Stomach (tissue), 9 donors: ENCODE results near the gene ATP12A. TPM values are rescaled to one million over a fixed set of nuclear protein-coding genes. Genes with fewer than 3 reads are reported as not detected.

Experiments
- DNase-seq, 2 donors: peaks; one replicate each; pipeline versions ENCODE4 v3.0.0 to v3.0.0-alpha.2; 2013 to 2019
- H3K27ac ChIP-seq, 5 donors: fragments of 200-600 bp in 4 of 5; sonication (generic) in 4 of 5; one replicate each; pipeline ENCODE4 v1.5.1; 2013 to 2019; ENCODE audit warnings: mild to moderate bottlenecking in 1 of 5, moderate library complexity in 1 of 5
- H3K27me3 ChIP-seq, 3 donors: fragments of 200-600 bp; sonication (generic); one replicate each; pipeline ENCODE4 v1.5.1; 2017 to 2019; ENCODE audit warnings: mixed run types in 1 of 3
- H3K36me3 ChIP-seq, 4 donors: fragments of 200-600 bp; sonication (generic); 1 replicate in 3 of 4; 2 replicates in 1 of 4; pipeline ENCODE4 v1.5.1; 2016 to 2019
- H3K4me1 ChIP-seq, 4 donors: fragments of 200-600 bp; sonication (generic); one replicate each; pipeline ENCODE4 v1.5.1; 2016 to 2019
- H3K4me3 ChIP-seq, 4 donors: fragments of 200-600 bp; sonication (generic) in 3 of 4; one replicate each; pipeline ENCODE4 v1.5.1; 2016 to 2019; ENCODE audit warnings: mild to moderate bottlenecking in 1 of 4
- H3K9me3 ChIP-seq, 4 donors: fragments of 200-600 bp; sonication (generic); one replicate each; pipeline ENCODE4 v1.5.1; 2016 to 2019
- CTCF ChIP-seq, 7 experiments: fragments of 450-650 bp in 4 of 7; fragments of 200-600 bp in 3 of 7; sonication (generic) in 3 of 7; IDR thresholded peaks; one replicate each; pipeline ENCODE4 v1.5.1; 2016 to 2019; ENCODE audit warnings: antibody characterized with exemption in 7 of 7, control low read depth in 2 of 7, mild to moderate bottlenecking in 1 of 7
- EP300 ChIP-seq: sonication (generic); formaldehyde crosslinking; IDR thresholded peaks from one replicate; pipeline ENCODE4 v1.6.1; 2017; ENCODE audit warnings: antibody characterized with exemption
- POLR2A ChIP-seq, 4 donors: fragments of 450-650 bp; IDR thresholded peaks; one replicate each; pipeline ENCODE4 v1.6.1; 2016; ENCODE audit warnings: antibody characterized with exemption in 4 of 4, control low read depth in 2 of 4, mild to moderate bottlenecking in 1 of 4, moderate library complexity in 1 of 4
- POLR2AphosphoS5 ChIP-seq, 3 donors: sonication (generic); formaldehyde crosslinking; IDR thresholded peaks; one replicate each; pipeline ENCODE4 v1.6.1; 2016; ENCODE audit warnings: antibody characterized with exemption in 3 of 3
- WGBS, 5 donors: extraction: QIAGEN DNeasy Blood & Tissue Kit in 3 of 5; methylation state at CpG; one replicate each; pipeline versions ENCODE4 v1.1.5 to v1.1.7; 2013 to 2018; 5-methylcytosine and 5-hydroxymethylcytosine counted together
- intact Hi-C: fragments of 100-400 bp; cut with DNase I; formaldehyde crosslinking; loops from one replicate; pipeline ENCODE4 v1.15.1; 2023; ENCODE audit warnings: low total_unique reads
- polyA plus RNA-seq, 3 donors: library from polyadenylated mRNA; stranded (reverse); fragments of 200-250 nt; gene quantifications; one replicate each; pipeline ENCODE4 v1.2.3, GENCODE V29; 2013
- total RNA-seq, 5 donors: library from RNA; depleted of rRNA; stranded (reverse); fragments of >200 nt; gene quantifications; one replicate each; pipeline versions ENCODE4 v1.1.0 to v1.2.3, GENCODE V29; 2014 to 2016
- donor health status: healthy with polysubstance abuse.
- donor health status: Bipolar disorder and iron deficiency.
- donor health status: healthy.

Gene ATP12A
- total and polyA plus RNA-seq, 8 donors = 0.08 TPM; not detected in 7

DNA sequence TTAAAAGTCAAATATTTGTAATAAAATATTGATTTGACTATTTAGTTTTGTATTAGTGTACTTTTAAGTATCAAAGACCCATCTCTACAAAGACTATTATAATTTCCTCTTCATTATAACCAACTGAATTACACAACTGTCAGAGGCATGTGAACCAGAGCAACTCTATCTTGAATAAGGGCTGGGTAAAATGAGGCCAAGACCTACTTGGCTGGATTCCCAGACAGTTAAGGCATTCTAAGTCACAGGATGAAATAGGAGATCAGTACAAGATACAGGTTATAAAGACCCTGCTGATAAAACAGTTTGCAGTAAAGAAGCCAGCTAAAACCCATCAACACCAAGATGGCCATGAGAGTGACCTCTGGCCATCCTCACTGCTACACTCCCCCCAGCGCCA, 36.2 kb upstream of the ATP12A start:
- no peak for DNase-seq
- no peak overlapping the region for H3K27ac ChIP-seq
- no peaks in the 10 kb centered on the region for H3K4me1 ChIP-seq
- 71 to 87% (median 75%) methylated on average over 1 of the region's 1 CpG for WGBS, 5 donors
- no peaks in the 10 kb centered on the region for H3K9me3 ChIP-seq
- no peak for TF ChIP-seq CTCF (IDR thresholded peaks at IDR 0.05)
- intact Hi-C loops = no loop called here
- no peaks in the 10 kb centered on the region for H3K36me3 ChIP-seq
- no peaks in the 10 kb centered on the region for H3K27me3 ChIP-seq
- no peak overlapping the region for H3K4me3 ChIP-seq

DNA sequence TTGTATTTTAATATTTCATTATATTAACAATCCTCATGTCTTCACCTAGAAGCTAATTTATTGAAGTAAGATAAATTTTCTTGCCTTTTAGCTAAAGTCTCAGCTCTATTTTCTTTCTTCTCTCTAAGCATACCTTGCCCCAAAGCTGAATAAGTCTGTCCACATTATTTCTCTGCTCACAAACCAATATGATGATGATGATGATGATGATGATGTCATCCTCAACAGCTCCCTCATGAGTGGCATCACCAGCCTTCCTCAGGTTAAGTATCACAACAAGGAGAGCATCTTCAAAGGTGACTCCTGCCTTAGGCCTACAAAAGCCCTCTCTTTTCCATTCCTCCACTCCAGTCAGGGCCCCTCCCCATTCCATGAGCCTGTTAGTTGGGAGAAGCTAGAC, 31.9 kb upstream of the ATP12A start:
- H3K9me3 ChIP-seq = no peaks in the 10 kb centered on the region
- intact Hi-C loops = no loop called here
- no peak for DNase-seq
- TF ChIP-seq EP300 = no peak
- TF ChIP-seq CTCF (IDR thresholded peaks at IDR 0.05) = no peak
- TF ChIP-seq POLR2AphosphoS5 (IDR thresholded peaks at IDR 0.05) = no peak
- no peak for TF ChIP-seq POLR2A (IDR thresholded peaks at IDR 0.05)
- no peak overlapping the region for H3K4me3 ChIP-seq
- H3K27ac ChIP-seq = no peak overlapping the region
- no peaks in the 10 kb centered on the region for H3K36me3 ChIP-seq
- no peaks in the 10 kb centered on the region for H3K27me3 ChIP-seq
- H3K4me1 ChIP-seq = peaks cover 0 to 8% (median 0%) of the 10 kb centered on the region in 4 donors

DNA sequence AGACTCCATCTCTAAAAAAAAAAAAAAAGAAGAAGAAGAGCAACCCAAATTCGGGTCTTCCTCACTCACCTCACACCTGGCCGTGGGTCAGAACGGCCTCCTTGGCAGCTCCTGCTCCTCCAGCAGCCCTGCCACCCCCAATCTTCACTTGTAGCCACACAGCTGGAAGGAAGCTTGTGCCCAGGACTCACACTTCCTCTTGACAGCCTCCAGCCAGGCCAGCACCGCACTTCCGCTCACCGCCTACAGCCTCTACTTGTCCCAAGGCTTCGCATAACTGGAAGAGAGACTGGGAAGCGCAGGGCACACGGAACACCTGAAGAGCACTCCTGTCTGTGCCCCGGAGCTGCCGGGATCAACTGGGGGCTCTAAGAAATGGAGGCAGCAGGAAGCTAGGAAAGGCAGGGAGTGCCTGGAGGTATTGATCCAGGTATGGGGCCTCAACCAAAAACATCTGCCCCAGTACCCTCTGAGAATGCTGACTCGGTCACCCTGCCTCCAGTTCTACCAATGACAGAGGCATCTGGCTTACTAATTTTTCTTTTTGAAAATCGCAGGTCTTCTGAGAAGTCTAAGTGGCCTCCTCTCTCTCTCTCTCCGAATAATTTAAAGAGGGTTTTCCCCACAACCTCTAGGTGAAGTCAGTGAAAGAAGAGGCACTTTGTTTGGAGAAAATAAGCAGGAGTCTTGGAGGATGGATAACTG, 31.1 kb upstream of the ATP12A start:
- Histone ChIP-seq H3K27ac (no peak overlapping the region), H3K27me3 (no peaks in the 10 kb centered on the region), H3K9me3 (no peaks in the 10 kb centered on the region), H3K4me1 (peaks cover 0 to 8% (median 0%) of the 10 kb centered on the region in 4 donors), H3K4me3 (no peak overlapping the region), H3K36me3 (no peaks in the 10 kb centered on the region)
- TF ChIP-seq POLR2A (IDR thresholded peaks at IDR 0.05) (no peak), POLR2AphosphoS5 (IDR thresholded peaks at IDR 0.05) (no peak), CTCF (IDR thresholded peaks at IDR 0.05) (no peak), EP300 (no peak)
- DNase-seq = no peak
- intact Hi-C loops = no loop called here
- 83 to 92% (median 87%) methylated on average over 14 of the region's 14 CpGs for WGBS, 5 donors

GRCh38 chr13:24649688-24650043, 30.5 kb upstream of the ATP12A start:
- TF ChIP-seq POLR2AphosphoS5 (IDR thresholded peaks at IDR 0.05) (no peak), POLR2A (IDR thresholded peaks at IDR 0.05) (no peak), EP300 (no peak), CTCF (IDR thresholded peaks at IDR 0.05) (no peak)
- intact Hi-C loops = no loop called here
- Histone ChIP-seq H3K4me1 (peaks cover 0 to 8% (median 0%) of the 10 kb centered on the region in 4 donors), H3K27me3 (no peaks in the 10 kb centered on the region), H3K27ac (no peak overlapping the region), H3K4me3 (no peak overlapping the region), H3K36me3 (no peaks in the 10 kb centered on the region), H3K9me3 (no peaks in the 10 kb centered on the region)
- 36 to 69% (median 58%) methylated on average over 2 of the region's 2 CpGs for WGBS, 5 donors
- DNase-seq = no peak
